ENCODE measurements around the gene PPP4R1.

- TF ChIP-seq CTCF (conservative IDR thresholded peaks at IDR 0.05; ENCODE audit: low read depth, low read length) (no peak), POLR2A (IDR thresholded peaks at IDR 0.05; ENCODE audit: low read depth, low read length) (no peak), RFX5 (IDR thresholded peaks at IDR 0.05; ENCODE audit: low read depth, low read length) (no peak), RAD21 (IDR thresholded peaks at IDR 0.05; ENCODE audit: low read length) (no peak), FOS (IDR thresholded peaks at IDR 0.05; ENCODE audit: low read depth, low read length) (no peak)
Observed at GRCh38 chr18:9542924-9543323, 71.4 kb downstream of the PPP4R1 start.
